ENCODE measurements around the gene TGM4.

TGM4 gene

GRCh38 chr3:44883213-44883955 lies 9.0 kb downstream of the TGM4 start:
- DNase-seq, result no peak

DNA sequence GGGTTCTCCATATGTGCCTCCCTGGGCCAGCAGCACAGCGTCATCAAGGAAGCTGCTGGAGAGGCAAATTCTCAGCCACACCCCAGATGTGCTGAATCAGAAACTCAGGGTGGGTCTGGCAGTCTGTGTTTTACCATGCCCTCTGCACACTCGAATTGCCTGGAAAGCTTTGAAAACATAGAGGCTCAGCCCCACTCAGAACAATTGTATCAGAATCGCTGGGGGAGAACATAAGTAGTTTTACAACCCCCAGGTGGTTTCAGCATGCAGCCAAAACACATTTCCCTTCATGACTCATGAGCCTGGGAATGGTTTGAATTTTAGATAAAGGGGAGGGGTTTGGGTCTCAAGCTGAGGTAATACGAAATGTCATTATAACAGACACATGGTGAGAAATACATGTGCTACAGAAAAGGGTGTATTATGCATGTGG lies 9.6 kb downstream of the TGM4 start:
- peak; percentile 47 for DNase-seq

DNA sequence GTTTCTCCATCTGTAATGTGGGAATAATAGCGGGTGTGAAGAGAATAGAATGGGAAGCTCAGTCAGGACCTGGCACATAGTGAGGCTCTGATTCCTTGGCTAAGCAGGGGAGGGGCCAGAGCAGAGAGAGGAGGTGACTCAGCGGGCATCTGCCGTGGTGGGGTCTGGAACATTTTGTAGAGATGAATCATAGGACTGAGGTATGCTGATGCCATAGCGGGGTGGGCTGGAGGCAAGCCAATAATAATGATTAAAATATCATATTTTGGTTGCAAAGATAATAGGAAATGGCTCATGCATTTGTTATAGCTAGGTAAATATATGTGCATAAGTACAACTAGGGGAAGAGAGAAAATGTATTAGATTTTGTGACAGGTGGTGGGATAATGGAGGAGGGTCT lies 11.2 kb downstream of the TGM4 start:
- no peak for DNase-seq

DNA sequence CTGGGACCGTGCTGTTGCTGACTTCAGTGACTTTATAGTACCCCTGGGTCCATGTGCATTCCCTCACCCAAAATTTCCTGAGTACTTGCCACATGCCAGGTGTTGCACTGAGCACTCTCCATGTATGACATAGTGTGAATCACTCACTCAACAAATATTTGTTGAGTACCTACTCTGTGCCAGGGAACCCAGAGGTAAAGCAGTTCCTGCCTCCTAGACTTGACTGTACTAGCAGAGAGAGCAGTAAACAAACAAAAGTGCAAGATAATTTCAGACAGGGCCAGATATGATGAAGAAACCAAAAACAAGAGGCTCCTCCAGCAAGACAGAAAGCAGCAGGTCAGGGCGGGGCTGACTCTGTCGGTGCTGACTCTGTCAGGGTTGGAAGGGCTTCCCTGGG lies 12.2 kb downstream of the TGM4 start:
- no peak for DNase-seq

DNA sequence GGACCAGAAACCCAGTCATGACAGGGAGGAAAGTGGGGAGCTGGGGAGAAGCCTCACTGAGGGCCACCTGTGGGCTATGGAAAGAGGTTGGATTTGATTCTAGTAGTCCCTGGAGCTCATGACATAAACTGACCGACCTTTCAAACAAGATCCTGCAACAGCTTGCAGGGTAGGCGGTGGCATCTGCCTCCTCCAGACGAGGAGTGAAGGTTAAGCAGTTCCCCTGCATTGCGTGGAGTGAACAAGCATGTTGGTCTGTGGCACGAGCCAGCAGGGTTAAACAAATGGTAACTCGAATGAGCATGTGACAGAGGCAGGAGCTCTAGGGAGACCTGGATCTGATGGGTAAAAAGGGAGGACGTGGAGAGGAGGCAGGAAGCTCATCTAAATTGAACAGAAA lies 12.7 kb downstream of the TGM4 start:
- DNase-seq, result no peak

DNA sequence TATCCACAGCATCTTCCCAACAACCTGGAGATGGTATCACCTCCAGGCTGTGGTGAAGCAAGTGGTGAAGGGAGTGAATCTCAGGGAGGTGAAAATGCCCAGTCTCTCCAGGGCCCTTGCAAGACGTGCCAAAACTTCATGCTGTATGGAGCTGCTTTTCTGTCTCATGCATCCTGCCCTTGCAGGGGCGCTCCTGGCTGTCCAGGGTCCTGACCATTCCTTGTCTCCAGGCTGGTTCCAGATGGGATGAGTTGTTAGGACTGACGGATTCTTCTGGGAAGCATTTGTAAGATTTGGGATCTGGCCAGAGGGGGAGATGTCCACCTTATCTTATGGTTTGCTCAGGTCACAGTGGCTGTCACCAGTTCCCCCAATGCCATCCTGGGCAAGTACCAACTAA lies 15.8 kb downstream of the TGM4 start:
- no peak for DNase-seq

DNA sequence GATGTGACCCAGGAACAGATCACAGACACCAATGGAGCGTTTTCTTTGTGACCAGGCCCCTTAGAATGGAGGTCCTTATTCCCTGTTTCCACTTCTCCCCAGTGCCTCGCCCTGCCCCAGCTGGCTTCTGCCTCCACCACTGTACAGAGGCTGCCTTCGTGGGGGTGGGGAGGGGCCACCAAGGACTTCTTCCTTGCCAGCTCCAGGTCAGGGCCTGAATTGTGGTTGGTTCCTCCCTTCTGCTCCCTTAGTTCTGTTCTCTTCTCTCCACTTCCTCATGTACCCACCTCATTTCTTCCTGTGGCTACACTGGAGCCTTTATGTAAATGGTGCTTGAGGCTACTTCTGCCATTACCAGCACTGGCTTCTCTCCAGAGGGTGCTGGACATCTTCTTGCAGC lies 16.4 kb downstream of the TGM4 start:
- no peak for DNase-seq

- DNase-seq, result no peak
Measured at GRCh38 chr3:44892689-44893088, 18.3 kb downstream of the TGM4 start.

- DNase-seq, result no peak
Measured at GRCh38 chr3:44893097-44893496, 18.7 kb downstream of the TGM4 start.

- DNase-seq, result no peak
Measured at GRCh38 chr3:44894485-44894884, 20.1 kb downstream of the TGM4 start.

DNA sequence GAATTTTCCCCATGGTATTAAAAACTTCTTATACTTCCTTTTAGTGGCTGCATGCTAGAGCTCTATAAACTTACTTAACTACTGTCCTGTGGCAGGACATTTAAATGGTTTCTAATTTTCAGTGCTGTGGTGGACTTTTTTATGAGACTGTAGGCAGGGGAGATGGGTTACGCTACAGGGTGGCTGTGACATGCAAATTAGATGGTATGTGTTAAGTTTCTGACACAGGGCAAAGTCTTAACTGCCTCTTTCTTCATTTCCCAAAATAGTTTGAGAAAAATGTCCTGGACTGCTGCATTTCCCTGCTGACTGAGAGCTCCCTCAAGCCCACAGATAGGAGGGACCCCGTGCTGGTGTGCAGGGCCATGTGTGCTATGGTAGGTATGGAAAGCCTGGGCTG lies 22.0 kb downstream of the TGM4 start:
- no peak for DNase-seq

DNA sequence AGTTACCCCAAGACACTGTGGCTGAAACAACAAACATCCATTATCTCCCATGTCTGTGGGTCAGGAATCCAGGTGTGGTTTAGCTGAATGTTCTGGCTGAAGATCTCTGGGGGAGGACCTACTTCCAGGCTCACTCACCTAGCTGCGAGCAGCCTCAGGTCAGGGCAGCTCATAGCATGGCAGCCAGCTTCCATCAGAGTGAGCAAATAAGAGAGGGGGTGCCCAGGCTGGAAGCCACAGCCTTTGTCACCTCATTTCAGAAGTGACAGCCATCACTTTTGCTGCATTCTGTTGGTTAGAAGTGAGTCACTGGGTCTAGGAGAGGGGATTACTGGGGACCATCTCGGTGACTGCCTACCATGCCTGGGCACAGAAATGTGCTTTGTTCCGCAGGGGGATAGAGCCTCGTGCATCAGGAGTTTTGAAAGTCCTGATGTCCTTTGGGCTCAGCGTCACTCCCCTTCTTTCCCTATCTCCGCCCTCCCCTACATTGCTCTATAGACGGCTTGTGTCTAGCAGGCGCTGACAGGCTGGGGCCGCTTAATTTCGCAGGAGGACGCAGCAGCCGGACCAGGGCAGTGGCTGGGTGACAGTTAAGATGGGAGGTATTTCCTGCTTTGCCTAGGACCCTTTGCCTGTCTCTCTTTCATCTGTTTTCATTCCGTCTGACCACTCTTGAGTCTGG lies 25.4 kb downstream of the TGM4 start:
- no peak for DNase-seq

GRCh38 chr3:44902628-44903027 lies 28.2 kb downstream of the TGM4 start:
- DNase-seq, result no peak

GRCh38 chr3:44903314-44903713 lies 28.9 kb downstream of the TGM4 start:
- DNase-seq, result no peak

DNA sequence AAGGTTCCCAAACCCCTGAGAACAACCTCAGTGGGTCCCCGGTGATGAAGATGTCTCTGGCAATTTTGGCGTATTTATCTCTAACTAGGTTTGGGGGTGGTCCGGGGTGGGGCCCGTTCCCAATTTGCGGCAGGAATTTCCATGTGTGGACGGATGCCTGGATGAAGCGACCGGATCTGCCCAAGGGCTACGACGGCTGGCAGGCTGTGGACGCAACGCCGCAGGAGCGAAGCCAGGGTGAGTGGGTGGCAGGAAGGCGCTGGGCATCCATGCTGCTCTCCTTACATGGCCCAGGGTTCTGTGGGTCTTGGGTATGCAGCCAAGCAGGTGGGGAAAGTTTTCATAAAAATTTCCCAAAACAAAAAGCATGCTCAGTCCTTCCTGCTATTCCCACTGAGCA lies 29.3 kb downstream of the TGM4 start:
- no peak for DNase-seq

DNA sequence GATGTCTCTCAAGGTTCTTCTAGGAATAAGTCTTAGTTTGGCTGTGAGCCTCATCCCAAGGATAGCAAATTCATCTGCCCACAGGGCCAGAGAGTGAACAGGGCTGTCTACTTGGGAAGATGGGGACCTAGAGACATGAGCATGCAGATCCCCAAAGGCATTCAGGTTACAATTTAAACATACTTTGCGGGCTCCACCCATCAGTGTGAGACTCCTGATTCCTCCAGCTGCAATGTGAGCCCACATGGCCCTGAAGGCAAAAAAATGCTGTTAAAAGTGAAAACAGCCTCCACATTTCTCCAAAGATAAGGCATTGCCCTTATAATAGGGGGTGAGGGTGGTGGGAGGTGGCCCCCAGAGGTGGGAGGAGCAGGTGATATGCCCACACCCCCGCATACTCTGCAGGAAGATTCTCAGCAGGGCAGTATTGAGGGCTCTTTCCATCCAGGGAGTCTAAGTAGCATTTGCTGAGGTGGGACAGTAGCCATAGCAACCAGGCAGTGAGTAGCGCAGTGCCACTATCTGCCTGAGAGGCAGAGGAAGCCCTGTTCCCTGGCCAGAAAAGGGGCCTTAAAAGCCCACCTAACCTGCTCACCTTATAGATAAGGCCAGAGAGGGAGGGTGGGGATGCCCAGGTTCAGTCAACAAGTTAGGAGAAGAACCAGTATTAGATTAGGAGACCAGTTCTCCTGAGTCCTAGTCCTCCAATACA lies 31.2 kb downstream of the TGM4 start:
- no peak for DNase-seq

DNA sequence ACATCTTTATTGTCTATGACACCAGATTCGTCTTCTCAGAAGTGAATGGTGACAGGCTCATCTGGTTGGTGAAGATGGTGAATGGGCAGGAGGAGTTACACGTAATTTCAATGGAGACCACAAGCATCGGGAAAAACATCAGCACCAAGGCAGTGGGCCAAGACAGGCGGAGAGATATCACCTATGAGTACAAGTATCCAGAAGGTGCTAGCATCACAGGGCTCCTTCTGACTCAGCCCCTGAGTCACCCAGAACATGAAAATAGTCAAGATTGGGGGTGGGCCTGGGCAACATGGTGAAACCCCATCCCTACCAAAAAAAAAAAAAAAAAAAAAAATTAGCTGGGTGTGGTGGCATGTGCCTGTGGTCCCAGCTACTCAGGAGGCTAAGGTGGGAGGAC lies 32.6 kb downstream of the TGM4 start:
- no peak for DNase-seq

DNA sequence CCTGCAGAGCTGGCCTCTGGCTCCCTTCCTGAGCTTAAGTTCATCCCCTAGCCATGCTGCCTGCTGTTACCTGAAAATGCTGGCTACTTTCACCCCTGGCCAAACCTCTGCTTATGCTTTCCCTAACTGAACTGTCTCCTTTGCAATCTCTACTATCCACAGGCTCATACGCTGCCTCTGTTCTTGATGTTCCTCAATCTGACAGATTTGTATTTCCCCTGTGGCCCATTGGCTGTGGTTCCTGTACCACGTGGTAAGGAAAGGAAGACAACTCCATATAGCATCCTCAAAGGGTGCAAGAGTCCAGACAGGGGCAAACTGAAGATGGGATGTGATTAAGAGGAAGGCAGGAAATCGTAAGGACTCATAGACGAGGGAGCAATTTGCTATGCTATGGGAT lies 33.2 kb downstream of the TGM4 start:
- DNase-seq, result no peak

- DNase-seq, result no peak
Measured at GRCh38 chr3:44909063-44909462, 34.7 kb downstream of the TGM4 start.

GRCh38 chr3:44910693-44911092 lies 36.3 kb downstream of the TGM4 start:
- no peak for DNase-seq

DNA sequence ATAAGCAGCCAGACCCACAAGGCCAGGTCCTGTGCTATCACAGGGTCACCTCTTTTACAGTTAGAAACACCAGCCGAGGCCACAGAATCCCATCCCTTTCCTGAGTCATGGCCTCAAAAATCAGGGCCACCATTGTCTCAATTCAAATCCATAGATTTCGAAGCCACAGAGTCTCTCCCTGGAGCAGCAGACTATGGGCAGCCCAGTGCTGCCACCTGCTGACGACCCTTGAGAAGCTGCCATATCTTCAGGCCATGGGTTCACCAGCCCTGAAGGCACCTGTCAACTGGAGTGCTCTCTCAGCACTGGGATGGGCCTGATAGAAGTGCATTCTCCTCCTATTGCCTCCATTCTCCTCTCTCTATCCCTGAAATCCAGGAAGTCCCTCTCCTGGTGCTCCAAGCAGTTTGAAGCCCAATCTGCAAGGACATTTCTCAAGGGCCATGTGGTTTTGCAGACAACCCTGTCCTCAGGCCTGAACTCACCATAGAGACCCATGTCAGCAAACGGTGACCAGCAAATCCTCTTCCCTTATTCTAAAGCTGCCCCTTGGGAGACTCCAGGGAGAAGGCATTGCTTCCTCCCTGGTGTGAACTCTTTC lies 39.6 kb downstream of the TGM4 start:
- peak; percentile 61 for DNase-seq

GRCh38 chr3:44914936-44915335 lies 40.5 kb downstream of the TGM4 start:
- DNase-seq, result no peak

DNA sequence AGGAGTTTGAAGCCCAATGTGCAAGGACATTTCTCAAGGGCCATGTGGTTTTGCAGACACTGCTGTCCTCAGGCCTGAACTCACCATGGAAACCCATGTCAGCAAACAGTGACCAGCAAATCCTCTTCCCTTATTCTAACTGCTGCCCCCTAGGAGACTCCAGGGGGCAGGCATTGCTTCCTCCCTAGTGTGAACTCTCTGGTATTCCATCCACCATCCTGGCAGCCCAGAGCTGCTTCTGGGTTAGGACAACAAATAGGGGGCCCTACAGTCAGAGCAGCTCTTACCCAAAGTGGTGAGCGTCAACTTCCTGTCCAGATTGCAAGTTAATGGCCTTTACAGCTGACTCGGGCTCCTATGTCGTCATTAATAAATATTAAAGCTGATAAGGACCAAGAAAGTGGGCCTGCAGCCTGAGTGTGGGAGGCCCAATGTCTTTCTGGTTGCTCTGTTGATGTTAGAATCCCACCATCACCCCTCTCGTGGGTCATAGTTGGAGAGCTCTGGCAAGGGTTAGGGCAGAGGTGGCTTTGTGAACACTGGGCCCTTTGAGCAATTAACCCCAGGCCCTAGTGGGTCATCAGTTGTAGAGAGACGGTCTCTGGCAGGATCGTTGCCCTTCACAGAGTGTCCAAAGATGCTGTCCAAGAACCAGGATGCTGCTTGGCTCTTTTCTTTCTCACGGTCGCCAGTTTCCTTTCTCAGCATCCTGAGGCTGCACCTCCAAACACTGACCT lies 41.5 kb downstream of the TGM4 start:
- no peak for DNase-seq
